Natural killer cell (primary cell): ENCODE data around the gene RAB18. TPM values are rescaled to one million over a fixed set of nuclear protein-coding genes. Genes with fewer than 3 reads are reported as not detected.

Source experiments
- ATAC-seq, 3 donors: fragments of 150-1000 bp in 2 of 3; fragments of 200-7000 bp in 1 of 3; cut with Tn5 transposase; 1 replicate in 1 of 3; 2 replicates in 2 of 3; pipeline ENCODE4 v1.10.0; 2021; ENCODE audit warnings: mild to moderate bottlenecking in 2 of 3, moderate library complexity in 2 of 3
- DNase-seq, 2 donors: peaks; one replicate each; pipeline versions ENCODE4 v3.0.0 to v3.0.0-alpha.2; 2013 to 2021; ENCODE audit warnings: mixed read lengths in 1 of 2
- H3K27ac ChIP-seq: one replicate; pipeline ENCODE4 v1.5.1; 2013; ENCODE audit warnings: mild to moderate bottlenecking, low read length
- H3K27me3 ChIP-seq: one replicate; pipeline ENCODE4 v1.6.1; 2013; ENCODE audit warnings: low read length; ENCODE audit not compliant: control insufficient read depth, insufficient read depth
- H3K36me3 ChIP-seq: one replicate; pipeline ENCODE4 v1.6.1; 2013; ENCODE audit warnings: low read length; ENCODE audit not compliant: control insufficient read depth, insufficient read depth
- H3K4me1 ChIP-seq: one replicate; pipeline ENCODE4 v1.6.1; 2013; ENCODE audit warnings: low read length; ENCODE audit not compliant: control insufficient read depth, insufficient read depth
- H3K4me3 ChIP-seq: one replicate; pipeline ENCODE4 v1.5.1; 2013; ENCODE audit warnings: low read length
- H3K9me3 ChIP-seq: one replicate; pipeline ENCODE4 v1.6.1; 2013; ENCODE audit warnings: low read length; ENCODE audit not compliant: control insufficient read depth, insufficient read depth
- H3K27ac Mint-ChIP-seq, 2 donors: one replicate each; pipeline ENCODE4 v1.8.0; 2022; ENCODE audit warnings: mild to moderate bottlenecking in 2 of 2, mixed read lengths in 2 of 2, moderate library complexity in 1 of 2
- H3K27me3 Mint-ChIP-seq, 2 donors: one replicate each; pipeline ENCODE4 v1.8.0; 2022; ENCODE audit warnings: low read depth in 2 of 2, mixed read lengths in 2 of 2
- H3K36me3 Mint-ChIP-seq: one replicate; pipeline ENCODE4 v1.8.0; 2022; ENCODE audit warnings: mixed read lengths
- H3K4me1 Mint-ChIP-seq, 2 donors: one replicate each; pipeline ENCODE4 v1.8.0; 2022; ENCODE audit warnings: mixed read lengths in 2 of 2
- H3K4me3 Mint-ChIP-seq: one replicate; pipeline ENCODE4 v1.8.0; 2022; ENCODE audit warnings: mild to moderate bottlenecking, moderate library complexity, mixed read lengths
- H3K9me3 Mint-ChIP-seq, 2 donors: one replicate each; pipeline ENCODE4 v1.8.0; 2022; ENCODE audit warnings: mixed read lengths in 2 of 2
- CTCF ChIP-seq: fragments of 200-600 bp; IDR thresholded peaks from one replicate; pipeline ENCODE4 v1.8.0; 2022; ENCODE audit warnings: antibody characterized with exemption
- WGBS: methylation state at CpG from one replicate; pipeline ENCODE4 v1.1.7; 2013; ENCODE audit warnings: missing lambda C conversion rate; ENCODE audit not compliant: insufficient coverage; 5-methylcytosine and 5-hydroxymethylcytosine counted together
- intact Hi-C: fragments of 100-400 bp; cut with micrococcal nuclease; formaldehyde crosslinking; loops from one replicate; pipeline ENCODE4 v1.14.2; 2022
- total RNA-seq, 4 donors: library from RNA; stranded (reverse); fragments of 120-200 nt in 1 of 4; gene quantifications; one replicate each; pipeline versions ENCODE4 v1.2.3 to v1.2.4, GENCODE V29; 2013 to 2022

The RAB18 gene
- total RNA-seq, 3 donors from 2014 or later (not counting 1 experiment from before 2014, with no cell fraction given), result 122 to 132 (median 122) TPM

- H3K4me3 ChIP-seq, result no peak overlapping the region
- WGBS, result 83% methylated on average over 2 of the region's 3 CpGs
Observed at GRCh38 chr10:27531336-27531847, 27.3 kb downstream of the RAB18 start.

GRCh38 chr10:27534161-27534700, 30.1 kb downstream of the RAB18 start:
- DNase-seq, result no peak
- no peaks in the 10 kb centered on the region for H3K4me1 ChIP-seq
- TF ChIP-seq CTCF, result no peak
- no peak overlapping the region for H3K27ac ChIP-seq
- Mint-ChIP-seq H3K4me3 (no peak overlapping the region), H3K36me3 (no peaks in the 10 kb centered on the region), H3K27me3 (no peaks in the 10 kb centered on the region), H3K27ac (no peak overlapping the region), H3K9me3 (no peaks in the 10 kb centered on the region), H3K4me1 (peaks cover 25 to 26% of the 10 kb centered on the region in 2 donors)
- intact Hi-C loops, result no loop called here
- 100% methylated on average over 2 of the region's 2 CpGs for WGBS
- no peaks in the 10 kb centered on the region for H3K9me3 ChIP-seq
- H3K4me3 ChIP-seq, result no peak overlapping the region
- H3K27me3 ChIP-seq, result no peaks in the 10 kb centered on the region
- peaks cover 44% of the 10 kb centered on the region for H3K36me3 ChIP-seq
- no peak for ATAC-seq

More at GRCh38 chr10:27531336-27531847, 27.3 kb downstream of the RAB18 start:
- Mint-ChIP-seq H3K27me3 (no peaks in the 10 kb centered on the region), H3K4me3 (peak overlapping the region; percentile 74), H3K27ac (peak overlapping the region; percentile 87 to 89), H3K4me1 (peaks cover 39% of the 10 kb centered on the region in 2 donors), H3K9me3 (no peaks in the 10 kb centered on the region), H3K36me3 (no peaks in the 10 kb centered on the region)
- Histone ChIP-seq H3K4me1 (no peaks in the 10 kb centered on the region), H3K36me3 (peaks cover 25% of the 10 kb centered on the region), H3K27me3 (no peaks in the 10 kb centered on the region), H3K27ac (peak overlapping the region; percentile 59), H3K9me3 (no peaks in the 10 kb centered on the region)
- TF ChIP-seq CTCF, result no peak
- ATAC-seq (peak in 2 of 3 donors; percentile 70), DNase-seq (peak in 1 of 2 donors; percentile 17)
- intact Hi-C loops, result no loop called here

GRCh38 chr10:27535317-27535716, 31.2 kb downstream of the RAB18 start:
- H3K4me3 ChIP-seq, result no peak overlapping the region
- H3K27me3 ChIP-seq, result no peaks in the 10 kb centered on the region
- Mint-ChIP-seq H3K4me1 (peaks cover 14 to 23% of the 10 kb centered on the region in 2 donors), H3K27me3 (no peaks in the 10 kb centered on the region), H3K4me3 (no peak overlapping the region), H3K27ac (no peak overlapping the region), H3K36me3 (no peaks in the 10 kb centered on the region), H3K9me3 (no peaks in the 10 kb centered on the region)
- no peak overlapping the region for H3K27ac ChIP-seq
- 98% methylated on average over 4 of the region's 4 CpGs for WGBS
- H3K9me3 ChIP-seq, result no peaks in the 10 kb centered on the region
- intact Hi-C loops, result no loop called here
- no peaks in the 10 kb centered on the region for H3K4me1 ChIP-seq
- H3K36me3 ChIP-seq, result peaks cover 44% of the 10 kb centered on the region
- no peak for TF ChIP-seq CTCF
- DNase-seq (no peak), ATAC-seq (no peak)

- H3K9me3 Mint-ChIP-seq, result no peaks in the 10 kb centered on the region
- H3K27me3 ChIP-seq, result no peaks in the 10 kb centered on the region
- DNase-seq (no peak), ATAC-seq (no peak)
- H3K4me3 Mint-ChIP-seq, result no peak overlapping the region
- H3K9me3 ChIP-seq, result no peaks in the 10 kb centered on the region
- no peaks in the 10 kb centered on the region for H3K4me1 ChIP-seq
- H3K36me3 ChIP-seq, result peaks cover 44% of the 10 kb centered on the region
- intact Hi-C loops, result no loop called here
- peaks cover 14 to 23% of the 10 kb centered on the region in 2 donors for H3K4me1 Mint-ChIP-seq
- no peaks in the 10 kb centered on the region for H3K36me3 Mint-ChIP-seq
- H3K27me3 Mint-ChIP-seq, result no peaks in the 10 kb centered on the region
- no peak overlapping the region for H3K27ac ChIP-seq
- H3K27ac Mint-ChIP-seq, result no peak overlapping the region
- no peak for TF ChIP-seq CTCF
- no peak overlapping the region for H3K4me3 ChIP-seq
Observed at GRCh38 chr10:27536437-27536836, 32.3 kb downstream of the RAB18 start.
